Activated T-helper 2 cell treated with anti-CD3 and anti-CD28 coated beads, Interferon-gamma antibody, Interleukin-2, Interleukin-4, amounts not matched to agents 10 μg/mL and 5 μg/mL and 100 μg/mL, durations not matched to agents 14 hours and 24 hours and 36 hours (primary cell): ENCODE data around the gene MLN. TPM values are rescaled to one million over a fixed set of nuclear protein-coding genes. Genes with fewer than 3 reads are reported as not detected.

Experiments used
- DNase-seq: peaks from one replicate; pipeline ENCODE4 v3.0.0; 2021; ENCODE audit warnings: low spot score
- H3K27ac Mint-ChIP-seq: one replicate; pipeline ENCODE4 v1.8.0; 2021; ENCODE audit warnings: mixed read lengths
- H3K27me3 Mint-ChIP-seq: one replicate; pipeline ENCODE4 v1.8.0; 2021; ENCODE audit warnings: low read depth, mixed read lengths
- H3K36me3 Mint-ChIP-seq: one replicate; pipeline ENCODE4 v1.8.0; 2021; ENCODE audit warnings: low read depth, mixed read lengths
- H3K4me1 Mint-ChIP-seq: one replicate; pipeline ENCODE4 v1.8.0; 2021; ENCODE audit warnings: low read depth, mixed read lengths
- H3K4me3 Mint-ChIP-seq: one replicate; pipeline ENCODE4 v1.8.0; 2021; ENCODE audit warnings: low read depth, mild to moderate bottlenecking, moderate library complexity, mixed read lengths
- H3K9me3 Mint-ChIP-seq: one replicate; pipeline ENCODE4 v1.8.0; 2021; ENCODE audit warnings: mixed read lengths
- intact Hi-C: fragments of 100-400 bp; cut with micrococcal nuclease; formaldehyde crosslinking; loops from one replicate; pipeline ENCODE4 v1.15.1; 2023
- total RNA-seq: library from RNA; stranded (reverse); gene quantifications from 2 replicates; pipeline ENCODE4 v1.2.3, GENCODE V29; 2022

MLN gene
- total RNA-seq, 1 donor from 2014 or later, result not detected

DNA sequence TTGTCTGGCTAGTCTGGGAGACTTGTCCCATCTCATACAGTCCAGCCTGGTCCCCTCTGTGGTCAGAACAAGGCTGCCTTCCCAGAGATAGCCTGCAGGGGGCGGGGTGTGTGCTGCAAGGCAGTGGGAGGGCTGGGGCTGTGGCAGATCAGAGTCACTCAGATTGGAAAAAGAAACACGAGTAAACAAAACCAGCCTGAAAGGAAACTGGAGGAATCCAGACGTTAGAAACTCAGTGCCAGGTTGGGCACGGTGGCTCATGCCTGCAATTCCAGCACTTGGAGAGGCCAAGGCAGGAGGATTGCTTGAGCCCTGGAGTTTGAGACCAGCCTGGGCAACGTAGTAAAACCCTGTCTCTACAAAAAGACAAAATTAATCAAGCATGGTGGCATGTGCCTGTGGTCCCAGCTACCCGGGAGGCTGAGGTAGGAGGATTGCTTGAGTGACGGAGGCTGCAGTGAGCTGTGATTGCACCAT, 35.1 kb downstream of the MLN start:
- Mint-ChIP-seq H3K27ac (no peak overlapping the region), H3K9me3 (no peaks in the 10 kb centered on the region), H3K27me3 (no peaks in the 10 kb centered on the region), H3K4me3 (no peak overlapping the region), H3K36me3 (peaks cover 19% of the 10 kb centered on the region), H3K4me1 (peaks cover 3% of the 10 kb centered on the region)
- intact Hi-C loops, result loop anchor here (10.0 kb wide), 1 partner anchor 184 kb away; the partner anchor contains the start of gene BAK1
- DNase-seq, result peak; percentile 67

DNA sequence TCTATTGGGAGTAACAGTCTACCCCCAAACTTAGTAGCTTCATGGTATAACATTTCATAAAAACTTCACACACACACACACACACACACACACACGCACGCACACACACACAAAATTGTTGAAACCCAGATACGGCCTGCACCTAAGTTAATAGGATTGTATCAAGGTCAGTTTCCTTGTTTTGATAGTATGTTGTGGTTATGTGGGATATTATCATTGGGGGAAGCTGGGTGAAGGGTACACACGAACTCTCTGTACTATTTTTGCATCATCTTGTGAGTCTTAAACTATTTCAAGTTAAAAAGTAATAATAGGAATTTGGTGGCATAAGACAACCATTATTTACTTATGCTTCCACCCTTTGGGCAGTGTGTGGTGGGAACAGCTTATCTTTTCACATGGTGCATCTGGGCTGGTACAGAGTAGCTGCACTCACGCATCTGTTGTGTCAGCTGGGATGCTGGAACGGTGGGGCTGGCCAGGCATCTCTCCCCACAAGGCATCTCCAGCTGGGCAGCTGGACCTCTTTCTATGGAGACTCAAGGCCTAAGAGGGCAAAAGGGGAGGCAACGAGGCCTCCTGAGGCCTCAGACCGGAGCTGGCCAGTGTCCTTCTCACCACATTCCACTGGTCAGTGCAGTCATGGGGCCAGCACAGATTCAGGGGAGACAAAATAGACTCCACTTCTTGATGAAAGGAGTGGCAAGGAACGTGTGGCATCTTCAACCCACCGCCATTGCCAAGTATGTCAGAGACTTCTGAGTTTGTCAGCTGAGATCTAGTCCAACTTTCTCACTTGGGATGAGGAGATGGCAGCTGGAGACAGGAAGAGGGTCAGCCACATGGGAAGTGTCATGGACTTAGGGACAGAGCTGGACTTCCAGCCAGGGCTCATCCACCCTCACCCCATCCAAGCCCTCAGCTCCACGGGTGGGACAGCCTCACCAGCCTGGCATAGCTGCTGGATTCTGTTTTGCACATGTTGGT, 36.6 kb downstream of the MLN start:
- no peak for DNase-seq
- Mint-ChIP-seq H3K4me1 (peaks cover 3% of the 10 kb centered on the region), H3K9me3 (no peaks in the 10 kb centered on the region), H3K27me3 (no peaks in the 10 kb centered on the region), H3K27ac (no peak overlapping the region), H3K36me3 (peaks cover 7% of the 10 kb centered on the region), H3K4me3 (no peak overlapping the region)
- intact Hi-C loops, result loop anchor here (10.0 kb wide), 1 partner anchor 182 kb away; the partner anchor contains the start of gene BAK1

DNA sequence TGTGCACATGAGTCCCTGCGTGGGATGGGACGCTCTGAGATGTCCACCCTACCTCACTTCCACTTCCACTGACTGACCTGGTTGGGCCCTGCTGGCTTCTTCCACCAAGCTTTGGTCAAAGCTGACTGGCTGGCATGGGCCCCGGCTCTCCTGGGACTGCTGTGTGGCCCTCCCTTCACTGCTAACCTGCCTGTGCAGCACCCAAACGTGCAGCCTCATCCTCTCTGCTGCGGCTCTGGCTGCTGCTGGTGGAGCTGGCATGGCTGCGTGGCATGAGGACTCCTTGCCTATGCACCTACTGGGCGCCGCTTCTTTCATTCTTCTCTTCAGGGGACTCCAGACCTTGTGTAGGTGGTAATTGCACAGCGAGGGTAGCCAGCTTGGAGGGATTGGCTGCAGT, 38.4 kb downstream of the MLN start:
- Mint-ChIP-seq H3K27ac (no peak overlapping the region), H3K36me3 (no peaks in the 10 kb centered on the region), H3K4me3 (no peak overlapping the region), H3K27me3 (no peaks in the 10 kb centered on the region), H3K9me3 (no peaks in the 10 kb centered on the region), H3K4me1 (peaks cover 1% of the 10 kb centered on the region)
- intact Hi-C loops, result loop anchor here (10.0 kb wide), 1 partner anchor 181 kb away; the partner anchor contains the start of gene BAK1
- DNase-seq, result no peak

DNA sequence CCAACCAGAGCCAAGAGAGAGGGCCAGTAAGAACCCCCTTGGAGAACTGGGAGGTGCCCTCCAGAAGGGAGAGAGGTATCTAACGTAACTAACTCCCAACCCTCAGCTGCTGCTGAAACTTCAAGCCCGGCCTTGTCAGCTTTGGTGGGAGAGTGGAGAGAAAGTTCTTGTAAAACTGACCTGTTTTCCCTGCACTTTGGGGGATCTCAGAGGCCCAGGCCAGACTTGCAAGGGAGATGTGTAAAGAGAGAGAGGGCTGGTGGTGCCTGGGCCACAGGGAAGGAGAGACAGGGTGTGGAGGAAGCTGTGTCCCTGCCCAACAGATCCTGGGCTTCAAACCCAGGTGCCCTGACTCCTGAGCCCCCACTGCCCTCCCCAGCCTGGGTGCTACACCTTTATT, 39.8 kb downstream of the MLN start:
- H3K27ac Mint-ChIP-seq, result no peak overlapping the region
- H3K27me3 Mint-ChIP-seq, result no peaks in the 10 kb centered on the region
- H3K4me3 Mint-ChIP-seq, result no peak overlapping the region
- H3K9me3 Mint-ChIP-seq, result no peaks in the 10 kb centered on the region
- H3K36me3 Mint-ChIP-seq, result no peaks in the 10 kb centered on the region
- DNase-seq, result no peak
- peaks cover 1% of the 10 kb centered on the region for H3K4me1 Mint-ChIP-seq
- intact Hi-C loops, result loop anchor here (5.0 to 10.0 kb wide), 2 partner anchors 42 to 179 kb away; partner anchors contain the start of gene BAK1

DNA sequence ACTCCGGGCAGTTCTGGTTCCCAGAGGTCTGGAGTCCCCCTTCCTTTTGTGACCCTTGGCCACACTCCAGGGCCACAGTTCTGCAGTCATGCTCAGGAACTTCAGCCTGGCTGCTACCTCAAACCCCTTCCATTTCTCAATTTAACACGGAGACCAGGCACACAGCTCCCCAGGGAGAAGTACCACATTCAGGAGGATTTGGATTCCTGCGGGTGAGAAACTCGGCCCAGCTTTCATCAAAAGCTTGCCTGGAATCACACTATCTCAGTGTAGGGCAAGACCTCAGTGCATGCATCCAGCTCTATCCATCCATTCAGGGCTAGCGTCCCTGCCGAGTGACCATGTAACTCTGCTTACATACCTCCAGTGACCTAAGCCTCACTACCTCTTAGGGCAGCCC, 40.3 kb downstream of the MLN start:
- intact Hi-C loops, result loop anchor here (5.0 to 10.0 kb wide), 2 partner anchors 41 to 179 kb away; partner anchors contain the start of gene BAK1
- Mint-ChIP-seq H3K27me3 (no peaks in the 10 kb centered on the region), H3K36me3 (no peaks in the 10 kb centered on the region), H3K4me3 (no peak overlapping the region), H3K27ac (no peak overlapping the region), H3K9me3 (no peaks in the 10 kb centered on the region), H3K4me1 (peaks cover under 1% of the 10 kb centered on the region)
- DNase-seq, result no peak

DNA sequence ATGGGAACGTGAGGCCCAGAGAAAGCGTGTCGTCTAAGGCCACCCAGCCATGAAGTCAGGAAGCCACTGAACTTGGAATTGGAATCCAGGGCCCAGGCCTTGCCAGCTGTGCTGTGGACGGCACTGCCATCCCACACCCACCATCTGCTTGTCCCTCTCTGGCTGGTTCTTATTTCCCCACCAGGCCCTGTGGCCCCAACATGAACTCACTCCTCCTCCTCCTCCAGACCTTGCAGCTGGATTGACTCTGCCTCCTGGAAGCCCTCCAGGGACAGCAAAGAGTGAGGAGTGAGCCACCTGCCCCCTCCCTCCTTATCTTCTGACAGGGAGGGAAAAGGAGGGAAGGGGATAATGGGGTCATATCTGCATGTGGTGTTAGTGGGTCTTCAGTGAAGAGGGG, 41.1 kb downstream of the MLN start:
- Mint-ChIP-seq H3K4me1 (no peaks in the 10 kb centered on the region), H3K27me3 (no peaks in the 10 kb centered on the region), H3K36me3 (no peaks in the 10 kb centered on the region), H3K9me3 (no peaks in the 10 kb centered on the region), H3K4me3 (no peak overlapping the region), H3K27ac (no peak overlapping the region)
- no peak for DNase-seq
- intact Hi-C loops, result loop anchor here (5.0 to 10.0 kb wide), 2 partner anchors 40 to 178 kb away; partner anchors contain the start of gene BAK1

DNA sequence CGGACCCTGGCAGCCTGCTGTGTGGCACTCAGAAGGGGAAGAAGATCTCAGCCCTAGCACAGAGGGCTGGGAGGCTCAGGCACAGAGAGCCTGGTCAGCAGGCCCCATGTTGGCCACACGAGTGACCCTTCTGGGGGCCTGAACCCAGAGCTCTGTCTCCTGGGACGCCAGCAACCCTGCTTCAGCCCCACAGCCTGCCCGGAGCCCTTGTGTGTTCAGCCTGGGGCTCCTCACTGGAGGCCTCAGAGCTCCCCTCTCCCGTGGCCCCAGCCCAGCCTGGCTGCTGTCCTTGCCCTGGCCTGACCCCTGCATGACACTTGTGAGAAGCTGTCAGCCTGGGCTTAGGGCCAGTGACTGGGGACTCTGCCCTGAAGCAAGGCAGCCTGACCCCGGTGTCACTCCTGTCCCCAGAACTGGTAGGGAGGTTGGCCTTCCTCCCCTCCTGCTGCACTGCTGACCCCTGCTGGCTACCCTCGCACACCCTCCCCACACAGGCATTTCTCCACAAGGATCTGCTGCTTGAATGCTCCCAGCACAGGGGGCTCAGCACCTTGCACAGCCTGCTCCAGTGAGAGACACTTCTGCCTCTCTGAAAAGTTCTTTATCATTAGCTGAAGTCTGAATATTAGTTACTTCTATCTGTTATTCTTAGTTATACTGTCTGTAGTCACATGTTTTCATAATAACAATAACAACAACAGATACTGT, 41.7 kb downstream of the MLN start:
- H3K36me3 Mint-ChIP-seq, result no peaks in the 10 kb centered on the region
- H3K27ac Mint-ChIP-seq, result no peak overlapping the region
- peak; percentile 18 for DNase-seq
- no peaks in the 10 kb centered on the region for H3K27me3 Mint-ChIP-seq
- H3K4me1 Mint-ChIP-seq, result no peaks in the 10 kb centered on the region
- H3K9me3 Mint-ChIP-seq, result no peaks in the 10 kb centered on the region
- intact Hi-C loops, result loop anchor here (5.0 to 10.0 kb wide), 2 partner anchors 40 to 177 kb away; partner anchors contain the start of gene BAK1
- H3K4me3 Mint-ChIP-seq, result no peak overlapping the region

DNA sequence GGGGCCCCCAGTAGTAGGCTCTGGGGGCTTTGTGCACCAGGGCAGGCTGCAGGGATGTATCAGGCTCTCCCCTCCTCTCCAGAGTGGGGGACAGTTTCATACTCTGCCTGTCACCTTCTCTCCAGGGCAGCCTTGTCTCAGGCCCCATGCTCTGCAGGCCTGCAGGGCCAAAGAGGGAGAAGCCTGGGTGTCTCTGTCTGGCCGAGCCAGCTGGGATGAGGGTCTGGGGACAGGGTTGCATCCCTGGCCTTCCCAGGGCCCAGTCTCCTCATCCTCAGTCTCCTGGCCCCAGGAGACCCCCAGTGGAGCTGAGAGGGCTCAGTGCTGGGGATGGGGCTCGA, 42.3 kb downstream of the MLN start:
- H3K4me1 Mint-ChIP-seq, result no peaks in the 10 kb centered on the region
- H3K27ac Mint-ChIP-seq, result no peak overlapping the region
- no peaks in the 10 kb centered on the region for H3K9me3 Mint-ChIP-seq
- DNase-seq, result no peak
- H3K27me3 Mint-ChIP-seq, result no peaks in the 10 kb centered on the region
- H3K4me3 Mint-ChIP-seq, result no peak overlapping the region
- no peaks in the 10 kb centered on the region for H3K36me3 Mint-ChIP-seq
- intact Hi-C loops, result loop anchor here (5.0 to 10.0 kb wide), 2 partner anchors 39 to 177 kb away; partner anchors contain the start of gene BAK1

DNA sequence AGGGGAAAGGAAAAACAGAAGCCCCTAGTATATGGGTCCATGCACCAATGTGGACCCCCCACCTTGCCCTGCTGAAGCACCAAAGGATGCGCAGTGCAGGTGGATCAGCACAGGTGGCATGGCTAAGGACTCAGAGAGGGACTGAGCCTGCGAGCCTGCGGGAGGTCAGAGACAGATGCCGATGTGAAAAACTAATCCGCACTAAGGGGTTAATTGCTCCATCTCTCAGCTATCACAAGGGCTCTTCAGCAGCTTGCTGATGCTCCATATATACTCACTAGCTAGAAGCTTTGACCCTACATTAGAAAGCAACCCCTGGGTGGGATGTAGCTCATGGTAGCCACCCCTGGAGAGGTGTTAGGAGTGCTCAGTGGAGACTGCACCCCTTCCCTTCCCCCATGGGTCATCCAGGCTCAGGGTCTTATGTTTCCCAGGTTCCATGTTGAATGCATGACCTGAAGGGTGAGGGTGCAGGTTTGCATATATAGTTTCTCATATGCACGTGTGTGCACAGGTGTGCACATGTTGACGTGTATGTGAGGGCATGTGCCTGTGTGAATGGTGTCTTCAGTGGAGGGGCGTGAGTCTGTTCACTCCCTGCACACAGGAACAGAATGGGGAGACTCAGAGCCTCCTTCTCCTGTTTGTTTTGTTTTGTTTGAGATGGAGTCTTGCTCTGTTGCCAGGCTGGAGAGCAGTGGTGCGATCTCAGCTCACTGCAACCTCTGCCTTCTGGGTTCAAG, 43.7 kb downstream of the MLN start:
- no peaks in the 10 kb centered on the region for H3K4me1 Mint-ChIP-seq
- intact Hi-C loops, result loop anchor here (5.0 to 10.0 kb wide), 2 partner anchors 38 to 175 kb away; partner anchors contain the start of gene BAK1
- no peaks in the 10 kb centered on the region for H3K36me3 Mint-ChIP-seq
- no peaks in the 10 kb centered on the region for H3K9me3 Mint-ChIP-seq
- no peaks in the 10 kb centered on the region for H3K27me3 Mint-ChIP-seq
- no peak overlapping the region for H3K4me3 Mint-ChIP-seq
- no peak overlapping the region for H3K27ac Mint-ChIP-seq
- no peak for DNase-seq

DNA sequence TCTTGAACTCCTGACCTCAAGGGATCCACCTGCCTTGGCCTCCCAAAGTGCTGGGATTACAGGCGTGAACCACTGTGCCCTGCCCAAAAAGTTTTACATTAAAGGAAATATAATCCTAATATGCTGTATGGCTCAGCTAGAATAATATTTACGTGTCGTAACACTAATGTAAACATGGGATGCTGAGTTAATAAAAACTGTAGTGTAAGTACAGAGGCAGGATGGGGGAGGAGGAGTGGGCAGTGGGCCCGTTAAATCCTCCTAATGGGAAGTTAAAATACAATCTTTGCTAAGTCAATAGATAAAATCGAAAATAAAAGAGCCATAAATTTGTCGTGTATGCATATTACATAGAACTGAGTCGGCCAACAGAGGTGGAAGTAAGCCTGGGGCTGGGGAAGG, 45.0 kb downstream of the MLN start:
- Mint-ChIP-seq H3K4me1 (no peaks in the 10 kb centered on the region), H3K4me3 (no peak overlapping the region), H3K9me3 (no peaks in the 10 kb centered on the region), H3K27me3 (no peaks in the 10 kb centered on the region), H3K36me3 (no peaks in the 10 kb centered on the region), H3K27ac (no peak overlapping the region)
- intact Hi-C loops, result no loop called here
- DNase-seq, result no peak

DNA sequence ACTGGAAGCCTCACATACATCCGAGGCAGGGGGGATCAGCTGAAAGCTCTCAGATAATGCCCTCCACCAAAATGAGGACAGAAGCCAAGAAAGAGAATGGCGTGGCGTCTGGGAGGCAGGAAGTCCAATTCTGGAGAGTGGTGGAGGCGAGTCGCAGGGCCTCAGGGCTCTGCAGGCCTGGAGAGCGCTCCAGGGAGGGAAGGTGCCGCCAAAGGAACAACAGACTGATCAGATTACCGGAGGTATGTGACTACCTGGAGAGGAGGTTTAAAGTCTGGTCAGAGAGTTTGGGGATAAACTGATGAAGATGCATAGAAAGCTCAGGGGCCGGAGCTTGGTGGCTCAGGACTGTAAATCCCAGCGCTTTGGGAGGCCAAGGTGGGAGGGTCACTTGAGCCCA, 45.9 kb downstream of the MLN start:
- H3K27ac Mint-ChIP-seq, result no peak overlapping the region
- H3K9me3 Mint-ChIP-seq, result no peaks in the 10 kb centered on the region
- H3K4me3 Mint-ChIP-seq, result no peak overlapping the region
- no peaks in the 10 kb centered on the region for H3K36me3 Mint-ChIP-seq
- H3K4me1 Mint-ChIP-seq, result no peaks in the 10 kb centered on the region
- intact Hi-C loops, result no loop called here
- DNase-seq, result no peak
- no peaks in the 10 kb centered on the region for H3K27me3 Mint-ChIP-seq

DNA sequence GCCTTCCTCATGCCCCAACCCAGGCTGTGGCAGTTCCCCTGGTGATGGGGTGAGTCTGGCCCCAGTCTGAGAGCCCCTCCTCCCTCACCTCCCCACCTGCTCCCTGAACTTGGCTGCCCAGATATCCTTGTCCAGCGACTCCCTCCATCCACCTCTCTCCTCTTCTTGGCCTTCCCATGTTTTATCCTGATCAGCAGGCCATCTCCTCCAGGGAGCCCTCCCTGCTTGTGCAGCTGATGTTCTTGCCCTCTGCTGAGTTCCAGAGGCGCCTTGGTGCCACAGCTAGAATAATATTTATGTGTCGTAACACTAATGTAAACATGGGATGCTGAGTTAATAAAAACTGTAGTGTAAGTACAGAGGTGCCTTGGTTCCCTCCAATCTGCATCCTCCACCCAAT, 46.7 kb downstream of the MLN start:
- no peaks in the 10 kb centered on the region for H3K9me3 Mint-ChIP-seq
- H3K36me3 Mint-ChIP-seq, result no peaks in the 10 kb centered on the region
- intact Hi-C loops, result no loop called here
- H3K27ac Mint-ChIP-seq, result no peak overlapping the region
- no peaks in the 10 kb centered on the region for H3K27me3 Mint-ChIP-seq
- no peak for DNase-seq
- H3K4me1 Mint-ChIP-seq, result no peaks in the 10 kb centered on the region
- H3K4me3 Mint-ChIP-seq, result no peak overlapping the region
